ENCODE data around the gene CYP2C18.
"Not testable (repeated sequence)": the region's sequence is repeated elsewhere in the genome, so short reads cannot be mapped to it uniquely, and the experiment has no call there.

CYP2C18 gene

DNA sequence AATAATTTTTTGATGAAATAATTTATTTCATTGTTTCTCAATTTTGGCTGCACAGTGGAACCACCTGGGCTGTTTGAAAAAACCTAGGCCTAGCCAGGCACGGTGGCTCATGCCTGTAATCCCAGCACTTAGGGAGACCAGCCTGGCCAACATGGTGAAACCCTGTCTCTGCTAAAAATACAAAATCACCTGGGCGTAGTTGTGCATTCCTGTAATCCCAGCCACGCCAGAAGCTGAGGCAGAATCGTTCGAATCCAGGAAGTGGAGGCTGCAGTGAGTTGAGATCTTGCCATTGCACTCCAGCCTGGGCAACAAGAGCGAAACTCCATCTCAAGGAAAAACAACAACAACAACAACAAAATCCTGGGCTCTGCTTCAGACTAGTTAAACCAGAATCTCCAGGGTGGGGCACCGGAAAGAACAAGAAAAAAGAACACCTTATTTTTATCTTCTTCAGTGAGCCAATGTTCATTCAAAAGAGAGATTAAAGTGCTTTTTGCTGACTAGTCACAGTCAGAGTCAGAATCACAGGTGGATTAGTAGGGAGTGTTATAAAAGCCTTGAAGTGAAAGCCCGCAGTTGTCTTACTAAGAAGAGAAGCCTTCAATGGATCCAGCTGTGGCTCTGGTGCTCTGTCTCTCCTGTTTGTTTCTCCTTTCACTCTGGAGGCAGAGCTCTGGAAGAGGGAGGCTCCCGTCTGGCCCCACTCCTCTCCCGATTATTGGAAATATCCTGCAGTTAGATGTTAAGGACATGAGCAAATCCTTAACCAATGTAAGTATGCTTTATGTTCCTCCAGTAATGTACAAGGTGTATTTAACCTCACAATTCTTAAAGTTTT, at the start of gene CYP2C18:
Gene CYP2C18, plus strand, starts transcription at position 516 of the 841 bp plus-strand sequence. Its CDS starts 91 bp downstream, at position 607.
- DNase-seq = no peak

DNA sequence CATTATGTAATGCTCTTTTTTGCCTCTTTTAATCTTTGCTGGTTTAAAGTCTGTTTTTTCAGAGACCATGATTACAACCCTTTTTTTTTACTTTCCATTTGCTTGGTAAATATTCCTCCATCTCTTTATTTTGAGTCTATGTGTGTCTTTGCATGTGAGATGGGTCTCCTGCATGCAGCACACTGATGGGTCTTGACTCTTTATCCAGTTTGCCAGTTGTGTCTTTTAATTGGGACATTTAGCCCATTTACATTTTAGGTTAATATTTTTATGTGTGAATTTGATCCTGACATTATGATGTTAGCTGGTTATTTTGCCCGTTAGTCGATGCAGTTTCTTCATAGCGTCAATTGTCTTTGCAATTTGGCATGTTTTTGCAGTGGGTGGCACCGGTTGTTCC, 45.4 kb upstream of the CYP2C18 start:
- not testable (repeated sequence) for DNase-seq

DNA sequence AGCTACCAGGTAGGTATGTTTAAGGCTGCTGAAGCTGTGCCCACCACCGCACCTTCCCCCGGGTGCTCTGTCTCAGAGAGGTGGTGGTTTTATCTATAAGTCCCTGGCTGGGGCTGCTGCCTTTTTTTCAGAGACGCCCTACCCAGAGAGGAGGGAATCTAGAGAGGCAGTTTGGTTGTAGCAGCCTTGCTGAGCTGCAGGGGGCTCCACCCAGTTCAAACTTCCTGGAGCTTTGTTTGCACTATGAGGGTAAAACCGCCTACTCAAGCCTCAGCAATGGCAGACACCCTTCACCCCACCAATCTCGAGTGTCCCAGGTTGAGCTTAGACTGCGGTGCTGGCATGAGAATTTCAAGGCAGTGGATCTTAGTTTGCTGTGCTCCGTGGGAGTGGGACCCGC, 43.6 kb upstream of the CYP2C18 start:
- no peak for DNase-seq

DNA sequence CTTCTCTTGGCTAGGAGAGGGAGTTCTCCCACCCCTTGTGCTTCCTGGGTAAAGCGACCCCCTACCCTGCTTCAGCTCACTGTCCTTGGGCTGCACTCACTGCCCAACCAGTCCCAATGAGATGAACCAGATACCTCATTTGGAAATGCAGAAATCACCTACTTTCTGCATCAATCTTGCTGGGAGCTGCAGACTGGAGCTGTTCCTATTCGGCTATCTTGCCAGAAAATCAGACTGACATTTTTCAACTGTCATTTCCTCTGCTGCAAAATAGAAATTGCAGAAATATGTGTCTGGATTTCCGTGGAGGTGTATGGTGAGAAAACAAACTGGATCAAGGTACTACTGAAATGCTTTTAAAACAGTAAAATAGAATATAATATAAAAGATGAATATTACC, 43.0 kb upstream of the CYP2C18 start:
- no peak for DNase-seq

DNA sequence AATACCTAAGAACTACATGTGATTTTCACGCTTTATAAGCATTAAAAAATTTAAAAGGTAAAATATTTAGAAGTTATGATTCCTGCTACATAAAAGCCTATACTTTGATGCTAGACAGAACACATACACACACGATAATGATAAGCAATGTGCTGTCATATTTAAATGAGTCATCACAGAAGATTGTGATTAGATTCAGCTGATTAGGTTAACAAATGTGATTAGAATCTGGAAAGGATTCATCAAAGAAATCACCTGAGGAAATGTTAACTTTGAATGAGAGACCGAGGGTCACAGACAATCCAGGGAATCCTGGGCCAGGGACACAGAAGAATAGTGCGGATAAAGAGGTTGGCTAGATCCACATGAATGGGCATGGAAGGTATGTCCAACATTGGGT, 42.0 kb upstream of the CYP2C18 start:
- DNase-seq = no peak

DNA sequence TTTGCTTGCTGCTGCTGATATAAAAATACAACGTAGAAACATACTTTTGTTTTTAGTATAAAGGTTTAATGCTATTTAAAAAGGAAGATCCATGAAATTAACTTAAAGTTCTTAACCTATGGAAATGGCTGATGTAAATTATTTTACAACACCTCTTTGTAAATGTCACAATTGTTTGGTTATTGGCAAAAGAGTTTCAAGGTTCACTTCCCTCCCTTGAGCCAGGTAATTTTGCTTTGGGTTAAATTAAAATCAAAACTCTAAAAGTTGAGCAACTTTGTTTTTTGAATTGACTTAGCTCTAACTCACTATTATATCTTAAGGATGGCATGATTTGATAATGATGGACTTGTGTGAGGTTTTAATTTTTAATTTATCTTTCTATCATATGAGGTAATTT, 39.2 kb upstream of the CYP2C18 start:
- DNase-seq = no peak

DNA sequence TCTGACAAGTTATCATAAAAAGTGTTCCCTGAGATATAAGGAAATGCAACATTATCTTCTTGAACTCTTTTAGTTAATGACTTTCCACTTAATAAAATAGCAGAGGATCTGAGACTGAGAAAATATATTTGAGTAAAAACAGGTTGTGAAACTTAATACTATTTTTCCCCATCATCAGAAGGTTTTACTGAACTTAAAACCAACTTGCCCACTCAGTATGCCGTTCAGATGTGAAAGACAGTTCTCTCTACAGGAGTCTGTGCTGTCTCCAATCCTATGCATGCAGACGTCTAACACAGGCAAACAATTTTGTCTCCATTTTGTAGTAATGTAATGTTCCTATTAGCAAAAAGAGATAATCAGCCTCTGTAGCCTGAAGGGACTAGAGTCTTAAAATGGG, 38.2 kb upstream of the CYP2C18 start:
- no peak for DNase-seq

DNA sequence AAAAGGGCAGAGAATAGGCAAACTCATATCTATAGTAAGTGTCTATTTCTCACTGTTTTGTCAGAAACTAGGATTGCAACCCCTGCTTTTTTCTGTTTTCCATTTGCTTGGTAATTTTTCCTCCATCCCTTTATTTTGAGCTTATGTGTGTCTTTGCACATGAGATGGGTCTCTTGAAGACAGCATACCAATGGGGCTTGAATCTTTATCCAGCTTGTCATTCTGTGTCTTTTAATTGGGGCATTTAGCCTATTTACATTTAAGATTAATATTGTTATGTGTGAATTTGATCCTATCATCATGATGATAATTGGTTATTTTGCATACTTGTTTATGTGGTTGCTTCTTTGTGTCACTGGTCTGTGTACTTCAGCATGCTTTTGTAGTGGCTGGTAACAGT, 28.3 kb upstream of the CYP2C18 start:
- not testable (repeated sequence) for DNase-seq

DNA sequence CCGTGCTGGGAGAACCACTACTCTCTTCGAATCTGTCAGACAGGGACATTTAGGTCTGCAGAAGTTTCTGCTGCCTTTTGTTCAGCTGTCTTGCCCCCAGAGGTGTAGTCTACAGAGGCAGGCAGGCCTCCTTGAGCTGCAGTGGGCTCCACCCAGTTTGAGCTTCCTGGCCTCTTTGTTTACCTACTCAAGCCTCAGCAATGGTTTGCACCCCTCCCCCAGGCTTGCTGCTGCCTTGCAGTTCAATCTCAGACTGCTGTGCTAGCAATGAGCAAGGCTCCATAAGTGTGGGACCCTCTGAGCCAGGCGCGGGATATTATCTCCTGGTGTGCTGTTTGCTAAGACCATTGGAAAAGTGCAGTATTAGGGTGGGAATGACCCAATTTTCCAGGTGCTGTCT, 20.5 kb upstream of the CYP2C18 start:
- DNase-seq = not testable (repeated sequence)

DNA sequence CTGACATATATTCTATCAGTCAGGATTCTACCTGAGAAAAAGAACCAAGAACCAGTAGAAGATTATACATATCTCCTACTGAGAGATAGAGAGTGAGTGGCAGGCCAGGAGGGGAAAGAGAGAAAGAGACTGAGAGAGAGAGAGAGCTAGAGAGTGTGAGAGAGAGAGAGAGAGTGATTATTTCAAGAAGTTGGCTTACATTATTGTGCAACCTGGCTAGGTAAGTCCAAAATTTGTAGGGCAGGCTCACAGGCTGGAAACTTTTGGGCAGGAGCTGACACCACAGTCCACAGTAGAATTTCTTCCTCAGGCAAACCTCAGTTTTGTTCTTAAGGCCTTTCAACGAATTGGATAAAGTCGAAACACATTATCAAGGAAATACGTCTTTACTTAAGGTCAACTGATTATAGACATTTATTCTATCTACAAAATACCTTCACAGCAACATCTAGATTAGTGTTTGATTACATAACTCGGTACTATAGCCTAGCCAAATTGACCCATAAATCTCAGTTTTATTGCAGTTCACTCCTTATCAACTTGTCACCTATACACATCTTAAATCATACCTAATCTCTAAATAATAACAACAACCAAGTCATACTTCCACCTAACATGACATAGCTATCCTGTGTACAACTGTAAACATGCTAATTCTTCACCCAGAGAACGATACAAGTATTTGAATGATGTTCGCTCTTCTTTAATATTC, 17.0 kb upstream of the CYP2C18 start:
- no peak for DNase-seq

DNA sequence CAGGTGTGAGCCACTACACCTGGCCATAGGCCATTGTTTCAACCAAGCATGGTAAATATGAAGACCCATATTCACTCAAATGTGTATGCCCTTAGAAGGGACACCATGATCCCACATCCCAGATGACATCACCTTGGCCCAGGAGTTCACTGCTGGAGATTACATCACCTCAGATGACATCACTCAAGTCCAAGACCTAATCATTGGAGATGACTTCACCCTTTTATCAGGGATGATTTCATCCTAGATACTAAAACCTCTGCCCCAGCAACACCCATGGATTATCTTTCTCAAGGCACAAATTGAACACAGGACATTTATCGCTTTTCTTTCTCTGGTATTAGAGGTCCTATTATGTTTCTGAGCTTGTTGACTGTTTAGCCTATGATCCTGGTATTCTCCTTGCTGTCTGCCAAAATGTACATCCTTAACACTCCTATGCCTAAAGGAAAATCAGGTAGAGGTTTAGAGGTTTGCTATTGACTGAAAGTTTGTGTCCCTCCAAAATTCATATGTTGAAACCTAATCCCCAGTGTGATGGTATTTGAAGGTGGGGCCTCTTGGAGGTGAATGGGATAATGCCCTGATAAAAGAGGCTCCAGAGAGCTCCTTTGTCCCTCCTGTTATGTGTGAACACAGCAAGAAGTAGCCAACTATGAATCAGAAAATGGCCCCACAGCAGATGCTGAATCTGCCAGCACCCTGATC, 9.8 kb upstream of the CYP2C18 start:
- no peak for DNase-seq

DNA sequence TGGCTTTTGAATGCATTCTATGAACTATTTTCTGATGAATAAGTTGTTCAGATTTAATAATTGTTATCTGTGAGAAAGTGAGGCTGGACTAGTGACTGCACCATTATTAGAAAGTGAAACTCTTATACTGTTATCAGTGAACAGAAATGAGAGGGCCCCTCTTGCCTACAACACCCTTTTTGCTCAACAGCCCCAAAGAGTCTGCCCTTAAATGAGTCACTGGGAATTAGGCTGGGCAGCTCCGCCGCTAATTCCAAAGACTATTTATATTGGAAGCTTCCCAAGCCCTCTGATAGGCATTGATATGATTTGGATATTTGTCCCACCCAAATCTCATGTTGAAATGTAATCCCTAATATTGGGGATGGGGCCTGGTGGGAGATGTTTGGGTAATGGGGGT, 7.0 kb upstream of the CYP2C18 start:
- no peak for DNase-seq

DNA sequence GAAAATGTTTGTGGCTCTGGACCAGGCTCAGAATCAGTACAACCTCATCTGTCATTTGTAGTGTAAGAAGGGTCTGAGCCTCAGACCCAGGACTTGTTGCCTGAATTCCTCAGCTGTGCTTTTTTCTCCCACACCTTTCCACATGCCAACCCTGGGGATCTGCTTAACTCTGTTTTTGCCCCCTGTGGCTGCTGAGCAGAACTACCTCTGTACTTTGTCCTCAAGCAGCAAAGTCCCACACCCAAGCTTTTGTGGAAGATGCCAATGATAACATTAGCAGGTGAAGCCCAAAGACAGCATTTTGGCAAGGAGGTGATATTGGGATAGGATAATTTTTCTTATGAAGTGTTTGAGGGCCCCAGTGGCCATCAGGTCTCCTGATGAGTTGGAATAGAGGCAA, 5.8 kb upstream of the CYP2C18 start:
- no peak for DNase-seq

DNA sequence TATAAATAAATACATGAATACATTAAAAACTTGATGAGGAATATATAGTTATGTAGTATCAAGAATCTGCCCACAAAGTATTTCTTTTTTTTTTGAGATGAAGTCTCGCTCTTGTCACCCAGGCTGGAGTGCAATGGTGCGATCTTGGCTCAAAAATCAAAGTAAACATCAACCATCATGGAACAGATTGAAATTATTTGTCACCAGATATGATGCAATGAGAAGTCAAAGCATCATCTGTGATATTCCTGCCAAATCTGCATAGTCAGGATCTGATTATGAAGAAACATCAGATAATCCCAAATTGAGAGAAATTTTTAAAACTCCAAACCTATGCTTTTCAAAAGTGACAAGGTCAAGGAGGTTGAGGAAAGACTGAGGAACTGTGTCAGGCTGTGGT, 5.1 kb upstream of the CYP2C18 start:
- DNase-seq = no peak

DNA sequence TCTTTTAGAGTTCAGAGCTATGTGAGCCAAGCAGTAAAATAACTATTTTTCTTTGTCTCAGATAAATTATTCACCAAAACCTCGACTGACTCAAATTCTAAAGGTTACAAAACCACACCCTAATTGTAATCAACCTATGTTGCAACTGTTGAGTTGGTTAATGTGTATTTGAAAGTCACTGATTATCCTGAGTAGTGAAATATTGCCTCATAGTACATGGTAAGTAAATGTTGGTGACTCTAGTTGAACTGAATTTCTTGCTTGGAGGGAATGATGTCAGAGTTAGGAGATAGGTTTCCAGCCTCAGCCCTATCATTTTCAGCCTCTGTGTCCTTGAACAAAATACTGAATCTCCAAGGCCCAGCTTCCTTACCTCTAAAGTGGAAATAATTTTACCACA, 3.0 kb upstream of the CYP2C18 start:
- DNase-seq = no peak

DNA sequence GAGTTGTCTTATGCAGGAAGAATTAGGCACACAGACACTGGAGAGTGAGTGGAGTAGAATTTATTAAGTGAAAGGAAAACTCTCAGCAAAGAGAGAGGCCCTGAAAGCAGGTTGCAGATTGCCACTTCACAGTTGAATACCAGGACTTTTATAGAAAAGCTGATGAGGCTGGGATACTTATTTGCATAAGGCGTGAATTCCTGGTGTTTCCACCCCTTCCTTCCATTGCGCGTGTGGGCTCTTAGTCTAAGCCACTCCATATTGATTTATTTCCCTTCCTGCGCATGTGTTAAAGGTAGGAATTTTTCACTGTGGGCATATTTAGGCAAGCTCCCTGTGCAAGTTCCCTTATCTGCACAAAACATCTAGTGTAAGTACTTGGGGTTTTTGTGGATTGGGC, 893 bp upstream of the CYP2C18 start:
- not testable (repeated sequence) for DNase-seq

DNA sequence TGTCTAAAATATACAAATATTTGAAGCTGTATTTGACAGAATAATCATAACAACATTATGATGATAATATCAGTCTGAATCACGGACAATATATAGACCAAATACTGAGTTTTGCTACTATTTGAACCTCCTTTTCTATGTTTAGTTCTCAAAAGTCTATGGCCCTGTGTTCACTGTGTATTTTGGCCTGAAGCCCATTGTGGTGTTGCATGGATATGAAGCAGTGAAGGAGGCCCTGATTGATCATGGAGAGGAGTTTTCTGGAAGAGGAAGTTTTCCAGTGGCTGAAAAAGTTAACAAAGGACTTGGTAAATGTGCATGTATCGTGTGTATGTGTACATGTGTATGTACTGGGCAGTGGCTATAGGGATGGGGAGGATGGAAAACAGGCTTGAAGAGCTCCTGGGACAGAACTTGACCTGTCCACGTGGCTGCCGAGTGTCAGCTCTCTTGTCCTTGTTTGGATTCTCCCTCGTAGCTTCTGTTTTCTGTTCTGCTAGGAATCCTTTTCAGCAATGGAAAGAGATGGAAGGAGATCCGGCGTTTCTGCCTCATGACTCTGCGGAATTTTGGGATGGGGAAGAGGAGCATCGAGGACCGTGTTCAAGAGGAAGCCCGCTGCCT, 4.2 kb downstream of the CYP2C18 start:
- no peak for DNase-seq

DNA sequence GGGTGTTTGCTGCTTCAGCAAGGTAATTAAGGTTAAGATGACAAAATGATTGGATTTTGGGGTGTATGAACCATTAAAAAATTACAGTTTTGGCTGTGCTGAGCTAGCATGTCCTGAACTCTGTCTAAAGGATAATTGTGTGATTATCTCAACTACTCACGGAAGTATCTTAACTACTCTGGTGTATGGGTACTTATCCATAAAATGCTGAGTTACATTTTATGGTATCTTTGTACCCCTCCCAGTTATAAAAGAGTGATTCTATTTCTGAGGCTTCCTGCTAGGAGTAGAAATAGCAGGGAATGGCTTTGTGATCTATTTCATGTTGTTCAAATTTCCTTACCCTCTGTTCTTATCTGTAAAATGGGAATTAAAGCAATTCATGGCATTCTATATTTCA, 22.6 kb downstream of the CYP2C18 start:
- DNase-seq = no peak

DNA sequence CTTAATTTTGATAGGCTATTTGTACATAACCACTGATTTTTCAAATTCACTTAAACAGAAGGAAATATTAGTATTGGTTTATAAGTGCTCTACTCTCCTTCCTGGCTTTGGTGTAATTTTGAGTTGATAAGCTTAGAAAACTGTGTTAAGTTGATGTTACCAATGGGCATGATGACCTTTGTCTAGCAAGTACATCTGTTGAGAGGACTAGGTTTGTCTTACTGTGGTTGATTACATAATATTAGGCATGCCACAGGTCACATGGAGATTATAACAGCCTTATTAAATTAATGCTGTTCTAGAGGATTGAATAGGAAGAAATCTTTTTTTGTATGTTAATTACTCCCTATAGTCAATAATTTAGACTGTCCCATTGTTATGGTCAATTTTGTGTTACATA, 27.0 kb downstream of the CYP2C18 start:
- DNase-seq = no peak

DNA sequence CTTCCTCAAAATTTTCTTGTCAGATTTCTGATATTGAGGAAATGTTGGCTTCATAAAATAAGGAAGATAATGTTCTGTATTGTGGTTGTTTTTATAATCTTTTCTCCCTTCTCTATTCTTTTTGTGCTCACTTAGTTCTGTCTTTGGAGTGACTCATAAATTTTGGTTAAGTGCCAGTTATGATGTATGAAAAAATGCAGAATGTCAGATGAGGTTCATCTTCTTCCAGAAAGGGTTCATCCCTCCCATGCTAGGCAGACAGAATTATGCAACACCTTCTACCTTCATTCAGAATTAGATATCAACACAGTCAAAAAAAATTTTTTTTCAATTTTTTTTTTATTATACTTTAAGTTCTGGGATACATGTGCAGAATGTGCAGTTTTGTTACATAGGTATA, 42.3 kb downstream of the CYP2C18 start:
- DNase-seq = no peak

DNA sequence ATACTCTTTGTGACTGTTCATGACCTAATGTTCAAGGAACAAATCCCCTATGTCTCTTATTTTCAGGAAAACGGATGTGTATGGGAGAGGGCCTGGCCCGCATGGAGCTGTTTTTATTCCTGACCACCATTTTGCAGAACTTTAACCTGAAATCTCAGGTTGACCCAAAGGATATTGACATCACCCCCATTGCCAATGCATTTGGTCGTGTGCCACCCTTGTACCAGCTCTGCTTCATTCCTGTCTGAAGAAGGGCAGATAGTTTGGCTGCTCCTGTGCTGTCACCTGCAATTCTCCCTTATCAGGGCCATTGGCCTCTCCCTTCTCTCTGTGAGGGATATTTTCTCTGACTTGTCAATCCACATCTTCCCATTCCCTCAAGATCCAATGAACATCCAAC, 51.7 kb downstream of the CYP2C18 start:
- DNase-seq = no peak

DNA sequence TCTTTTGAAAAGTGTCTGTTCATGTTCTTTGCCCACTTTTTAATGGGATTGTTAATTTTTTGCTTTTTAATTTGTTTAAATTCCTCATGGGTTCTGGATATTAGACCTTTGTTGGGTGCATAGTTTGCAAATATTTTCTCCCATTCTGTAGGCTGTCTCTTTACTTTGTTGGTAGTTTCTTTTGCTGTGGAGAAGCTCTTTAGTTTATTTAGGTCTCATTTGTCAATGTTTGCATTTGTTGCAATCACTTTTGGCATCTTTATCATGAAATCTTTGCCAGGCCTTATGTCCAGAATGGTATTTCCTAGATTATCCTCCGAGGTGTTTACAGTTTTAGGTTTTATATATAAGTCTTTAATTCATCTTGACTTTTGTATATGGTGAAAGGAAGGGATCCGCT, 55.1 kb downstream of the CYP2C18 start:
- no peak for DNase-seq

DNA sequence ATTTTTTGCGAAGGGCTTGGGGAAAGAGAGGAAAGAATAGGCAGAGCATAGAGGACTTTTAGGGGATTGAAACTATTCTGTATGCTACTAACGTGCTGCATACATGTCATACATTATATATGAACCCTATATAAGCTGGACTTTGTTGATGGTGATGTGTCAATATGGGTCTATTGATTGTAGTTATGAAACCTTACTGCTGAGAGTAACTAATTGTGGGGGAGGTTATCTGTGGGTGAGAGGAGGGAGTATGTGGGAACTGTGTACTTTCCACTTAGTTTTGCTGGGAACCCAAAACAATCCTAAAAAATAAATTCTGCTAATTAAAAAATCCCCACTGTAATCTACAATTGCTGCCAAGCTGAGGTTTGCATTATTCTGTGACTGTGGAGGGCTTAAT, 63.6 kb downstream of the CYP2C18 start:
- no peak for DNase-seq

Measured in RPMI8226 (cell line).